CD4-positive, alpha-beta T cell treated with Interferon gamma for 1 hour (primary cell): Measurements from ENCODE around the gene KCNN2.

Experiments
- DNase-seq: peaks from one replicate; pipeline ENCODE4 v3.0.0-alpha.2; 2020

Gene KCNN2

DNA sequence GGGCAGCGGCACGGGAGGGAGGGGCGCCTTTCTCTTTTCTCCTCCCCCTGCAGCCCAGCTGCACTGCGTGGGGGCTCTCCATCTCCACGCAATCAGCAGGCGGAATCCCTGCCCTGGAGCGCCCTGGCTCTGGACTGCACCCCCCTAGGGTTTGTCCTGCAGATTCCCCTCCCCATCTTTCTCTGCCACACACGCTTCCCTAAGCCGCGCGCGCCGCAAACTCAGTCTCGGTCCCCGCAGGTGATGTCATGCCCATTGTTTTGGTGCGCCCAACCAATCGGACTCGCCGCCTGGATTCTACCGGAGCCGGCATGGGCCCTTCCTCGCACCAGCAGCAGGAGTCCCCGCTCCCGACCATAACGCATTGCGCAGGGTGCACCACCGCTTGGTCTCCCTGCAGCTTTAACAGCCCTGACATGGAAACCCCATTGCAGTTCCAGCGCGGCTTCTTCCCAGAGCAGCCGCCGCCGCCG is at the start of gene KCNN2:
TSS of gene KCNN2 (plus strand) at position 347 of the 473 bp plus-strand sequence. CDS start at position 417, 70 bp downstream.
- DNase-seq: no peak

DNA sequence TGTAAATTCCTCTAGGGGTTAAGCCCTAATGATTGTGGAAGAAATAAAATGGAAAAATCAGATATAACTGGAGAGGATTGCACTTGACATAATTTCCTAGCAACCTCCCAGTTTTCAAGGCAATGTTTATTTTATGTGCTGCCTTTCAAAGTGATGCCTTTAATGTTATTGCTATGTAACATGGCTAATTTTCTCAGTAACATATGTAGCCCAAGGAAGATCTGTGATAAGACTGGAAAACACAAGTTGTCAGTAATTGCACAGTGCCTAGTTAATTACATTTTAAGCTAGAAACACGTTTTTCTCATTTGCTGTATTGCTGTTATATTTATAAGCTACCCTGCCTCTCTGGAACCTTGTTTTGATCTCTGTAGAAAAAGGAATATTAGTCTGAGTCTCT is 49.2 kb upstream of the KCNN2 start:
- DNase-seq: no peak

DNA sequence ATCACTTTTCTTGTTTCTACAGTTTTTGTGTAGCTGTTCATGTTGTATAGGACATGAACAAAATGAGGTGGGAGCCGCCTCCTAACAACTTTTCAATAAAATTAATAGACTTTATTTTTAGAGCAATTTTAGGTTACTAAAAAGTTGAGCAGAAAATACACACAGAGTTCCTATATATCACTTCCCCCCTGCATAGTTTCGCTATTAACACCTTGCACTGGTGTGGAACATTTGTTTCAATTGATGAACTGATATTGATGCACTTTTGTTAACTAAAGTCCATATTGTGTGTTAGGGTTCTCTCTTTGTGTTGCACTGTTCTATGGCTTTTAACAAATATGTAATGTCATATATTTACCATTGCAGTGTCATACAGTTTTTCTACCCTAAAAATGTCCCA is 47.8 kb upstream of the KCNN2 start:
- DNase-seq: no peak

DNA sequence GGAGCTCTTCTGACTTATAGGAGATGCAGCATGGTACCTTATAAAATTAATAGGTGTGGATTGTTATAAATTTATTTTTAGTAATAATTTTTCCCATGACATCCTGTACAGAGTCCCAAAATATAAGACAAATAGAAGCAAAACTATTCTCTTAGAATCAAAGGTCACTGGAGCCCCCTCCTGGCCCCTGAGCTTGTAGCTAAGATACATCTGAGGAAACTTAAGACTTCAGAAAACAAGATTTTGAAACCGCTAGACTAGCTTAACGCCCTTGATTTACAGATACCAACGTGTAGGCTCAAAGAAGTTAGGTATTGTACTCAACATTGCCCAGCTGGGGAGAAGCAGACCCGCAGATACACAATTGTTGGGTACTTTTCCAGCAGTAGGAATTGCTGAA is 45.7 kb upstream of the KCNN2 start:
- DNase-seq: no peak

DNA sequence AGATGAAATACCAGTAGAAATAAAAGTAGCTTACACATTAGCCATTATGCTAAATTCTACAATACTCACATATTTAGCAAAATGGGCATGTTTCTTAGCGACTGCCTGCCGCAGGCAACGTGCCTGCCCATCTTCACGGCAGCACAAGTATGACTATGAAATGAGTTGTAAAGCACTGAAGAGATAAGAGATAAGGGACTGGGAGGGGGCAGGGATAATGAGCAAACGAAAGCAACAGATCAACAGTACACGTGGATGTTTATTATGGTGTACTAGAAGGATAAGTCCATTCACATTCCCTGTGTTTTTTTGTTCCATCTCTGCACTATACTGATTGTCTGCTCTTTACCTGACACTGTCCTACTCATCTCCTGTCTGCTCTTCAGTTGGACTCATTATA is 44.1 kb upstream of the KCNN2 start:
- no peak for DNase-seq

DNA sequence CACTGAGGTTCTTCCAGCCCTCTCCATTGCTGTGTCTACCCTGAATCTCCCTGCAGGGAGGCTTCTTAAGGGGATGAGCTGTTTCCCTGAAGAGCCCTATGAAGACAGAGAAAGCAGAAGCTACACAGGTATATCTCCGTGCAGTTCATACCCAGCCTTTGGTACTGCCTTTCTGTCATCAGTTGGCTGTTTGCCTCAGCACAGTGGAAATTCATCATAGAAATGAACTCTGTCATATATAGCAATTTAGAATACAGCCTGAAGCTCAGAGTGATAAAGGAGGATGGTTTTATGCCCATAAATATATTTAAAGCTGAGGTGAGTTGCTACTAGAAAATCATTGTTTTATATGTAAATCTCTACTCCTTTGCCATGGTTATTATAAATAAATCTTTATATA is 42.6 kb upstream of the KCNN2 start:
- DNase-seq: no peak

DNA sequence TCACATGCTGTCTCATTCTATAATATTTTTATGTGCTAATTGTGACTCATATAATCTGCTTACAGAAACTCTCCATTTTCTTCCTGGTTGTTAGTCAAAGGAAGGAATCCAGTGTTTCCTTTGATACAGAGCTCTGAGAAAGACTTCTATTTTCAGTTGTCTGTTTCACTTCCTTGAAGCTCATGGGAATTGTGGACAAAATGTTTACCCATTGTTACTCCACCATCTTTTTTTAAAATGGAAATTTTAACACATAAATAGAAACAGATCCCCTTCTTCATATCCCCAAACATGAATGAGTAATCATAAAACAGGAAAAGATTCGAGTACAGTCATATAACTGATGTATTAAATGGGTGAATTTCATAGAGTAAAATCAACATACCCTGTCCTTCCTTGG is 42.0 kb upstream of the KCNN2 start:
- no peak for DNase-seq

DNA sequence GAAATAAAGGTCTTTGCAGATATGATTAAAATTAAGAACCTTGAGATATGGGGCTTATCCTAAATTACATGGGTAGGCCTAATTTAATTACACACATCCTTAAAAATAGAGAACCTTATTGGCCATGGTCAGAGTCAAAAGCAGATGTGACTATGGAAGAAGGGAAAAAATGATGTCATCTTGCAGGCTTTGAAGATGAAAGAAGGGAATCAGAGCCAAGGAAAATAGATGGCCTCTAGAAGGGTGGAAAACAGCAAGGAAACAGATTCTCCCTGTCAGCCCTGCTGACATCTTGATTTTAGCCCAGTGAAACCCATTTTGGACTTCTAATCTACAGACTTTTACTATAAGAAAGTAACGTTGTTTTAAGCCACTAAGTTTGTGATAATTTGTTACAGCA is 37.6 kb upstream of the KCNN2 start:
- DNase-seq: no peak

DNA sequence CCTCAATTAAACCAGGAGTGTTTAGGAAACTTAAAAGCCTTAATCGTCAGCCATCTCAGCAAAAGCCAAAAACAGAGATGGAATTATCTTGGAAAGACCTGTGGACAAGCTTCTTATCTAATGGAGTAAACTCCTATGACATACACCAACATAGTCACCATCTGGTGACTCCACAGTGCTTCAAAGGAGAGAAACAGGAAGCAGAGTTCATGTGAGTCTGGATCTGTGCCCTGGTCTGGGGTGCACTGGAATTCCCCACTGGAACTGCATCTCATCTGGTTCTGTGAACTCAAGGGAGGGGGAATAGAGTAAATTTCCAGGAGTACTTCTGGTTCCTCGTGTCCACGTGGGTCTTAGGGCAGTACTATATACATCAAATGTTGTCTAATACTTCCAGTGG is 36.3 kb upstream of the KCNN2 start:
- no peak for DNase-seq

DNA sequence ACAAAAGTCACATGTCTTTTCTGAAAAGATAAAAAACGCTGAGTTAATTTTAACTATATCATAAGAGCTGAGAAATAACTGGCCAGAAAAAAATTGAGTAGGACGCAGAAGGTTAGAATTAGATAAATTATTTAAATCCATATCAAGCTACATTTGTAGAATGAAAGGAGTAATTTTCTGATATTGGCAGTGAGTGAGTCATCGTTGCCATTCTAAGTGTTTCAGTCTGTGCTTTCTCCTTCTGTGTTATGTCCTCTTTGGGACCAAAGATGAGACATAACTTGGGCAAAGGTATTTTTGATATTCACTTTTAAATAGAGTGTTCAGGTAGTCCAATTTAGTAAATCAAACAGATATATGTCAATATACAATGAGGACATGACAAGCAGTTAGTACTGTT is 34.4 kb upstream of the KCNN2 start:
- no peak for DNase-seq

DNA sequence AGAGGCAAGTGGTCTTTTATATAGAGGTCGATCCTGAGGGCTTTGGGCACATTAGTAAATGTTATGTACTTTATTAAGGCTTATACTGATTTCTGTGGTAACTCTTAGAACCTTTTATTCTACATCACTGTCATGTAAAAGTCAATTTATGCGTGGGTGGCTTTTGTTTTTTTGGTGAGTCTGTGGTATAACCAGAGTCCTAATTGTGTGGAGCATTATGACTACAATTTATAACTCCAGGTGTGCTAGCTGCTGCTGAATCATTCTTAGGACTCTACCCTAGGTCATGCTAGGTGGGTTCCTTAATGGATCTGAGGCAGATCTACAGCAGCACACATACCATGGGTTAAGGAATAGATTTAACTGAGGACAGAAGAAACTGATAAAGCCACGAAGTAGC is 33.9 kb upstream of the KCNN2 start:
- DNase-seq: no peak

DNA sequence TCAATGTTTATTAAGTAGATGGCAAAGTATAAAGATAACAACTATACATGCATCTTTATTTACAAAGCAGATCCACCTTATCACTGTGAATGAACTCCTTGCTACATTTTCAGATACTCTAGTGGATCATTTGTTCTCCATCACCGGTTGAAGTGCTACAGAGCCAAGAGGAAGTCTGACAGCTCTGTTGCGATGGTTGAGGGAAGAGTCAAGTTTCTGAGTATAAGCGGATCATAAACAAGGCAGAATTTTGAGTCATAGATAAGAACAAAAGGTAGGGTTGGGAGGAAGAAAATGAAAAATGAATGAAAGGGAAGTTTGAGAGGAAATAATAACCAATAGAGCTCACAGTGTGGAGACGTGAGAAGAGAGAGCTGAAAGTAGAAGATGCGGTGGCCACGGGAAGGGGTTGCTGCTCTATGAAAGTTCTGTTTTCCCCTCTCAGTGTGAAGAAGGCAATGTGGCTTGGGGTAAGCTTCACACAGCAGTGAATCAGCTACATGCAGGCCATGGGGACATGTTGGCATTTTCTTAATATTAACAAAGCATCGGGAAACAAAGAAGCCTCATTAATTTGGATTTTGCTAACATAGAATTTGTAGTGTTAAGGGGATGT is 30.8 kb upstream of the KCNN2 start:
- DNase-seq: no peak

DNA sequence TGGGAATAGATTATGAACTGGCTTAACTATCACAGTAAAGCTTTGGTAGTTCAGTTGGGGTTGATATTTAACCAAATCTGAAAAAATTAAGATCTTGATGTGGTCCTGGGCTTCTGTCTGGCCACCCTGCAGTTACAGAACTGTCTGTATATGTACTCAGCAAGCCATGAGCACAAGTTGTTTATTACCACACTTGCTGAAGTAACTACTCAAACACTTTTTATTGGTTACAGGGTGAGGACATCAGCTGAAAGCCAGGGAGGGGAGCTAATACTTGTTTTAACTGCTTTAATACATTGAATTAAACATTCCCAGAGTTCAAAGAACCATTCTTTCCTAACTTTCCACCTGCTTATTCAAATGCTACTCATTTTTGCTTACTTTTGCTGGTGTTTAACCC is 29.4 kb upstream of the KCNN2 start:
- no peak for DNase-seq

DNA sequence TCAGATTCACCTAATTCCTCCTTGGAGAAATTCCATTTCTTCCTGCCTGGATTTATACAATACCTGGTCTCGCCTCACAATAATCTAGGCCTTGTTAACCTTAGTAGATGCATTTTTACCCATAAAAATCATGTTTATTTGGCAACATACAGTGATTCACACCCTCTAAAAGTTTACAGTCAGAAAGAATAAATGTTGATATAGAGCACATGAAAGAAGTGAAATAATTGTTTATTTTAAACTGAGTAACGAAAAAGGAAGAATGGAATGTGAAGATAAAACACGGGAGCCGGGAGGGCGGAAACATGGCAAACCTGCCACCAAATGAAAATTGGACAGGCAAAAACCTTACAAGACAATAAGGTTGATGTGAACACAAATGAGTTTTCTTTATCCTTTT is 28.9 kb upstream of the KCNN2 start:
- no peak for DNase-seq

DNA sequence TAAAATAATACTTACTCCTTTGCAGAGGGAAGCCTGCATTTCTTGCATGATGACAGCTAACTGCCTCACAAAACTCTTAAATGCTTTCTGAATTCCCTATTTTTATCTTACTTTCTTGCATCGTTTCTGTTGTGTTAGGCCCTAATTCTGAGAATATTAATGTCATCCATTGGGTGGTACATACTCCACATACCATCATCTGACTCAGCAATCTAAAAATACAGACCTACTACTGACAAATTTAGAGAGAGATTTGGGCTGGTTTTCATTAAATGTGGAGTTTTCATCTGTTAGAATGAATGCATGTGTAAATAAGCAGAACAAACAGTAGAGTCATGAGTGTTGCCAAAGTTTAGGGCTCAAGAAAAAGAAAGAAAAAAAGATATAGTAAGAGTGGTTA is 26.5 kb upstream of the KCNN2 start:
- no peak for DNase-seq

DNA sequence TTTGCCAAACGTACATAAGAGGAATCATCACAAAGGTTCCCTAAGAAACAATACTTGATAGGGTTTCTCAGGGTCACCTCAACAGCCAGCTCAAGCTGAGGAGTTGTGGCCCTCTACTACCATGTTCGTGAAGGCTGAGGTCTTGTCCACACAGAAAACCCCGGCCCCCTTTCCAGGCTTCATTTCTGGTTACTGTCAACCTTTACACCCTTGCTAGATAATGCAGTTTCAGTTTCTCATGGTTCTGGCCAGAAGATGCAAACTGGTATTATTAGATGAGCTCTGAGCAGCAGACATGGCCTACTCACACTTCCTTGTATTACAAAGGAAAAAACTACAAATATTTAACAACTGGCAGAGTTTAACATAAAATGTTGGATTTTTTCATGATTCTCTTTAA is 22.8 kb upstream of the KCNN2 start:
- no peak for DNase-seq

DNA sequence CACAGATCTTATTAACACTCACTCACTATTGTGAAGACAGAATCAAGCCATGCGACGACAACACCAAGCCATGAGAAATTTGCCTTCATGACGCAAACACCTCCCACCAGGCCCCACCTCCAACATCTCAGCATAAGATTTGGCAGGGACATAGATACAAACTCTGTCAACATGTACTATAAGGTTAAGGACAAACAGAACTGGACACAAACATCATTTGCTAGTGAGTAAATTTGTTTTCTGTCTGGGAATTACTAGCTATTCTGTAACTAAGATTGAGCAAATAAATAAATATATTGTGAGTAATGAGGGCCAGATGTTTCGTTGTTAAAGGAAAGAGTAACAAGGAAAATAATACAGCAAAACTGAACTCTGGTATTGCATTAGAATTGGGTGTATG is 15.7 kb upstream of the KCNN2 start:
- no peak for DNase-seq

DNA sequence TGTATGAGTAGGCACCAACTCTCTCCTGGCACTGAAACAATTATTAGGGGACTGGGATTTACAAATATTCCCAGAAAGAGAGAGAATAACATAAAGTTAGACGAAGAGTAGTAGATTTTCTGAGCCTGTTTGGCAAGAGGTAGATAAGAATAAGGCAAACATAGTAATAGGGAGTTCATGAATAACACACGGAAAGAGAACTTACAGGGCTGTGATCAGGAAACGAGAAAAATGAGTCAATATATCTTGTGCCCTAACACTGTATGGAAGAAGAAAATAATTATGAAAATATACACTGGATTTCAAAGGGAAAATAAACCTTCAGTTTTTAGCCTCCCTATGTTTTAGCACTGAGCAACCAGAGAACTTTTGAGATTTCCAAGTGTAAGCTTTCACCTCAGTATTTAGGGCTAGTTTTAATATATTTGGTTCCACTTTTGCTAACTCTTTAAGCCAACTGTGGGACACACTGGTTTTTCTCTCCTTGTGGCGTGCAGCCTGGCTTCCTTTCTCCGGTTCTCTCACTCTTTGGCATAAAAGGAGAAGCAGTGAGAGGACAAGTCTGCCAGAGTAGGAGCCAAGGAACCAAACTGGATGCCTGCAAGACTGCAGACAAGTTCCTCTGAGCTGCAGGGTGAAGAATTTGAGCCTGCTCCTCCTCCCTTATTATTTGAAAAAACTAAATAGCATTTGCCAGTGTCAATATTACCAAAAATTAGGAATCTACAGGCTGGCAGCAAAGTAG is 6.6 kb upstream of the KCNN2 start:
- DNase-seq: no peak

DNA sequence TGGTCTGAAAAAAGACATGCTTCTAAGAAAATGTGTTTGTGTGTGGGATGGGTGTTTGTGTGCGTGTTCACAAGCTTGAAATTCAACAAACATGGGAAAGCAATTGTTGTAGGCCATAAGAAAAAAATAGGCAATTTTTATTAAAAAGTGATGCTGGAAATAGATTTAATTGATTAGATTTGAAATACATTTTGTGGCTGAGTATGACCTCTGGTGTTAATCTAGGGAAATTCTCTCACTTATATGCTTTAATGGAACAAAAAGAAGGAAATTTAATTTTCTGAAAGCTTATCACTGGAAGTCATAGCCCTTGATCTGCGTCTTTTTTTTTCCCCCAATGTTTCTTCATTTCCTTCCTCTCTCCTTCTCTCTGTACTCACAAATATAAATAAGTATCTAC is 3.5 kb upstream of the KCNN2 start:
- no peak for DNase-seq

DNA sequence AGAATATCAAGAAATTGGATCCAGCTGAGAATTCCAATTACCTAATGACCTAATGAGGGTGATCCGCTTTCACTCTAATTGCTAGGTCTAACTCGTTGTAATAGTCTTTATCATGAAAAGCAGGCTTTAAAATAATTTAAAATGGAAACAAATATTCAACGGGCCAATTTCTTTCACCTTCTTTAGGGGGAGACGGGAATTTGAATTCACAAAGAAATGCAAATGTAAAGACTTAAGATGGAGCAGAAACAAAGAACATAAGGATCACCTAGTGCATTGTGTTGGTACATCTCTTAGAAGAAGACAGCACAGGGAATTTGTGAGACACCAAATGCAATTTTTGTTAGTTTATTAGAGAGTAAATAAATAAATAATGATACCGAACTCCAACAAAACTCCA is 1.5 kb upstream of the KCNN2 start:
- no peak for DNase-seq

DNA sequence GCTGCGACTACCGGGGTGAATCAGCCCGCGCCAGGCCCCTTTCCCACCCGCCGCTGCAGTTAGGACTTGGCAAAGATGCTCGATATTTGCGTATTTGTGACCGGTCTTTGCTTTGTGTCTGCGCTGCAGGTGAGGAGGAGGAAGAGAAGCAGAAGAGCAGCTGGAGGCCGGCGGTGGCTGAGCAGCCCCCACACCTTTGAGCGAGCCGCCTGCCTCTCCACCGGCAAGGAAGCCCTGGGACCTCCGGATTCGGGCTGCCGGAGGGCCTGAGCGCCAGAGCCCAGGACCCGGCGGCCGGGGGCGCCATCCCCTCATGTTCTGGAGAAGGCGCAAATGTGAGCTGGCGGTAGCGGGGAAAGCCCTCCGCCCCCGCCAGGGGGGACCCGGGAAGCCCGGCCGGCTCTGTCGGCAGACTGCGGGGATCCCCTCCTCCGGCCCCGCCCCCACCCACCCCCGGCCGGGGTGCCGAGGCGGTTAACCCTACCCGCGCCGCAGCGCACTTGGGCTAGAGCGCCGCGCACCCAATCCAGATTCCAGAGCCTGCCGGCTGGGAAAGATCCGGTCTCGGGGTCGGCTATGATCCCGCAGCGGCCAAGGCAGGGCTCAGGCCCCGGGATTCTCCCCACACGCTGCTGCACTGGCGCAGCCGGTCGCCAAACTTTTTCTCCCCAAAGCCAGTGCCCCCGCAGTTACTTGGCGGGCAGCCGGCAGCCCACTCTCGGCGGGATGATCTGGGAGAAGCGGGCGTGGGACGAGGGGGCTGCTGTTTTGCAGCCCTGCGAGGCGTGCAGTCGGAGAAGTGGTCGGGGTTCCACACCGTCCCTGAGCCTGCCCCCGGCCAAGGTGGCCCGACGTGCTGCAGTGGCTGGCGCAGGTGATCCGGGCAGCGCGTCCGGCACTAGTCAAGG is 800 bp upstream of the KCNN2 start:
- DNase-seq: no peak

DNA sequence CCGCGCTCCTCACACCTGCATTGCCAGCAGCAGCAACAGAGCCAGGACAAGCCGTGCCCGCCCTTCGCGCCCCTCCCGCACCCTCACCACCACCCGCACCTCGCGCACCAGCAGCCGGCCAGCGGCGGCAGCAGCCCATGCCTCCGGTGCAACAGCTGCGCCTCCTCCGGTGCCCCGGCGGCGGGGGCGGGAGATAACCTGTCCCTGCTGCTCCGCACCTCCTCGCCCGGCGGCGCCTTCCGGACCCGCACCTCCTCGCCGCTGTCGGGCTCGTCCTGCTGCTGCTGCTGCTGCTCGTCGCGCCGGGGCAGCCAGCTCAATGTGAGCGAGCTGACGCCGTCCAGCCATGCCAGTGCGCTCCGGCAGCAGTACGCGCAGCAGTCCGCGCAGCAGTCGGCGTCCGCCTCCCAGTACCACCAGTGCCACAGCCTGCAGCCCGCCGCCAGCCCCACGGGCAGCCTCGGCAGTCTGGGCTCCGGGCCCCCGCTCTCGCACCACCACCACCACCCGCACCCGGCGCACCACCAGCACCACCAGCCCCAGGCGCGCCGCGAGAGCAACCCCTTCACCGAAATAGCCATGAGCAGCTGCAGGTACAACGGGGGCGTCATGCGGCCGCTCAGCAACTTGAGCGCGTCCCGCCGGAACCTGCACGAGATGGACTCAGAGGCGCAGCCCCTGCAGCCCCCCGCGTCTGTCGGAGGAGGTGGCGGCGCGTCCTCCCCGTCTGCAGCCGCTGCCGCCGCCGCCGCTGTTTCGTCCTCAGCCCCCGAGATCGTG is 517 bp downstream of the KCNN2 start:
- no peak for DNase-seq
